Left ventricle myocardium inferior (tissue), 1 donor: ENCODE measurements around the gene TTC4. TPM values are rescaled to one million over a fixed set of nuclear protein-coding genes. Genes with fewer than 3 reads are reported as not detected.
"Not testable (repeated sequence)": the region's sequence is repeated elsewhere in the genome, so short reads cannot be mapped to it uniquely, and the experiment has no call there.

Source experiments
- DNase-seq: peaks from one replicate; pipeline ENCODE4 v3.0.0-alpha.2; 2020
- H3K27ac ChIP-seq: fragments of 200-600 bp; replicated peaks from 2 replicates; pipeline ENCODE4 v1.8.0; 2021
- H3K27me3 ChIP-seq: fragments of 200-600 bp; 2 replicates; pipeline ENCODE4 v1.8.0; 2021; ENCODE audit warnings: low read depth
- H3K36me3 ChIP-seq: fragments of 200-600 bp; 2 replicates; pipeline ENCODE4 v1.8.0; 2021
- H3K4me1 ChIP-seq: fragments of 200-600 bp; 2 replicates; pipeline ENCODE4 v1.8.0; 2021
- H3K4me3 ChIP-seq: fragments of 200-600 bp; 2 replicates; pipeline ENCODE4 v1.8.0; 2021; ENCODE audit warnings: mild to moderate bottlenecking, moderate library complexity
- H3K9me3 ChIP-seq: fragments of 200-600 bp; replicated peaks from 2 replicates; pipeline ENCODE4 v1.8.0; 2021
- intact Hi-C: fragments of 100-400 bp; cut with micrococcal nuclease; formaldehyde crosslinking; loops from one replicate; pipeline ENCODE4 v1.11.0; 2022
- total RNA-seq: library from RNA; stranded (reverse); fragmentation: NEBNext Ultra II Directional; extraction: Animal tissue kit (Norgen Biotek cat#: 25700); gene quantifications from one replicate; pipeline ENCODE4 v1.2.1, GENCODE V29; 2021
- TF ChIP-seq, protein P1 (sequence below): fragments of 200-600 bp; IDR thresholded peaks from 2 replicates; pipeline ENCODE4 v1.8.0; 2021; ENCODE audit warnings: antibody characterized with exemption, mild to moderate bottlenecking, borderline replicate concordance
- donor health status: DM: no; HTN: yes; CAD: no; lungs with severe emphysema.

Gene TTC4
- total RNA-seq, 1 donor from 2014 or later = 16.1 TPM

DNA sequence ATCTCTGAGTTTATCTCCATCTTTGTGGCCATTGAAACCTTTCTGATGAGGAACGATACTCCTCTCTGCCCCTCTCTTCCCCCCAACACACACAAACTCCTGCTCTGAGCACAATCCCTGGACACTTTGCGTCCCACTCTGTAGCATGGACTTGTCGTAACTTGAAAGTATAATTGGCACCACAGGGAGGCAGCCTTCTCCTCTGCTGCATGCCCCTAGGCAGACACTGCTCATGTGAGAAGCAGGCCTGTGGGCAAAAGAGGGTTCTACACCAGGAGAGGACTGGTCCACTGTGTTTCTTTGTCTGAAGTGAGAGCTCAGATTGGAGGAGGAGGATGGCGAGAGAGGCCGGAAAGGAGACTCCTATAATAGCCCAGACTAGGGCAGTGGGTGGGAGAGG, 52.4 kb downstream of the TTC4 start:
- intact Hi-C loops = no loop called here
- H3K27ac ChIP-seq = no peak overlapping the region
- TF ChIP-seq, protein P1, sequence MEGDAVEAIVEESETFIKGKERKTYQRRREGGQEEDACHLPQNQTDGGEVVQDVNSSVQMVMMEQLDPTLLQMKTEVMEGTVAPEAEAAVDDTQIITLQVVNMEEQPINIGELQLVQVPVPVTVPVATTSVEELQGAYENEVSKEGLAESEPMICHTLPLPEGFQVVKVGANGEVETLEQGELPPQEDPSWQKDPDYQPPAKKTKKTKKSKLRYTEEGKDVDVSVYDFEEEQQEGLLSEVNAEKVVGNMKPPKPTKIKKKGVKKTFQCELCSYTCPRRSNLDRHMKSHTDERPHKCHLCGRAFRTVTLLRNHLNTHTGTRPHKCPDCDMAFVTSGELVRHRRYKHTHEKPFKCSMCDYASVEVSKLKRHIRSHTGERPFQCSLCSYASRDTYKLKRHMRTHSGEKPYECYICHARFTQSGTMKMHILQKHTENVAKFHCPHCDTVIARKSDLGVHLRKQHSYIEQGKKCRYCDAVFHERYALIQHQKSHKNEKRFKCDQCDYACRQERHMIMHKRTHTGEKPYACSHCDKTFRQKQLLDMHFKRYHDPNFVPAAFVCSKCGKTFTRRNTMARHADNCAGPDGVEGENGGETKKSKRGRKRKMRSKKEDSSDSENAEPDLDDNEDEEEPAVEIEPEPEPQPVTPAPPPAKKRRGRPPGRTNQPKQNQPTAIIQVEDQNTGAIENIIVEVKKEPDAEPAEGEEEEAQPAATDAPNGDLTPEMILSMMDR = no peak
- no peaks in the 10 kb centered on the region for H3K27me3 ChIP-seq
- DNase-seq = no peak
- H3K9me3 ChIP-seq = no peaks in the 10 kb centered on the region
- H3K4me3 ChIP-seq = no peak overlapping the region
- peaks cover 18% of the 10 kb centered on the region for H3K4me1 ChIP-seq
- no peaks in the 10 kb centered on the region for H3K36me3 ChIP-seq

DNA sequence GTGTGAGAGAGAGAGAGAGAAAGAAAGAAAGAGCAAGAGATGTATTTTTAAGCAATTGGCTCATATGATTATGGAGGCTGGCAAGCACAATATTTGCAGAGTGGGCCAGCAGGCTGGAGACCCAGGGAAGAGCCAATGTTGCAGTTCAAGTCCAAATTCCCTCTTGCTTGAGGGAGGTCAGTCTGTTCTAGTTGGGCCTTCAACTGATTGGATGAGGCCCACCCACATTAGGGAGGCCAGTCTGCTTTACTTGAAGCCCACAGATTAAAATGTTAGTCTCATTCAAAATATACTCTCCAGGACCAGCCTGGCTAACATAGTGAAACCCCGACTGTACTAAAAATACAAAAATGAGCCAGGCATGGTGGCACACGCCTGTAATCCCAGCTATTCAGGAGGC, 57.3 kb downstream of the TTC4 start:
- no peaks in the 10 kb centered on the region for H3K9me3 ChIP-seq
- TF ChIP-seq, protein P1 = no peak
- peaks cover 11% of the 10 kb centered on the region for H3K27me3 ChIP-seq
- H3K4me1 ChIP-seq = peaks cover 6% of the 10 kb centered on the region
- intact Hi-C loops = no loop called here
- no peak overlapping the region for H3K4me3 ChIP-seq
- H3K36me3 ChIP-seq = no peaks in the 10 kb centered on the region
- no peak for DNase-seq
- H3K27ac ChIP-seq = no peak overlapping the region

DNA sequence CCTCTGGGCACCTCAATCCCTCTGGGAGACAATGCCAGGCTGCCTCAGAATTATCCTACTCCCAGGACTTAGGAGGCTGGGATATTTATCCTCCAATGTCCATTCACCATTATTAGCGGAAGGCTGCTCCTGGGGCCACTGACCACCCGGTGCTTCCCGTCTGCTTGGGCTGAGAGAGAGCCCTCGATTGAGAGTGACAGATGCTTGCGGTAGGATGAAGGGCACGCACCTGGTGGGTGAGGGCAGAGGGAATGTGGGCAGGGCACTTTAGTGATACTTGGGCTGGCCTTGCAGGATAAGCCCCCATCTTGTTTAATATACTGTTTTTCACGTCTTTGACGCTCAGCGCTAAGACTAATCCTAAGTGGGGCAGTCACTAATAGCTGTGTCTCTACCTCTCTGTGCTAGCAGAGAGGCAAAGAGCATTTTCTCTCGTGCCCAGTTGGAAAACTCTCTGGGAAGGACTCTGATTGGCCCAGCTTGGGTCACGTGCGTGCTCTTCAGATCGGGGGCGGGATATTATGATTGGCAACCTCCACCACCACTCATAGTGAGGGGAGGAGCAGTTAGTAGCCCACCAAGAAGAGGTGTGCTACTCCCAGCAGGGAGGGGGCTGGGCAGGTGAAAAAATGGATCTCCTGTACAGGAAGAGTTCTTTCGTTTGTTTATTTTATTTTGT, 59.3 kb downstream of the TTC4 start:
- Histone ChIP-seq H3K36me3 (no peaks in the 10 kb centered on the region), H3K4me1 (peaks cover 6% of the 10 kb centered on the region), H3K27me3 (peaks cover 15% of the 10 kb centered on the region), H3K4me3 (no peak overlapping the region), H3K9me3 (no peaks in the 10 kb centered on the region), H3K27ac (no peak overlapping the region)
- intact Hi-C loops = no loop called here
- TF ChIP-seq, protein P1 = no peak
- DNase-seq = no peak

DNA sequence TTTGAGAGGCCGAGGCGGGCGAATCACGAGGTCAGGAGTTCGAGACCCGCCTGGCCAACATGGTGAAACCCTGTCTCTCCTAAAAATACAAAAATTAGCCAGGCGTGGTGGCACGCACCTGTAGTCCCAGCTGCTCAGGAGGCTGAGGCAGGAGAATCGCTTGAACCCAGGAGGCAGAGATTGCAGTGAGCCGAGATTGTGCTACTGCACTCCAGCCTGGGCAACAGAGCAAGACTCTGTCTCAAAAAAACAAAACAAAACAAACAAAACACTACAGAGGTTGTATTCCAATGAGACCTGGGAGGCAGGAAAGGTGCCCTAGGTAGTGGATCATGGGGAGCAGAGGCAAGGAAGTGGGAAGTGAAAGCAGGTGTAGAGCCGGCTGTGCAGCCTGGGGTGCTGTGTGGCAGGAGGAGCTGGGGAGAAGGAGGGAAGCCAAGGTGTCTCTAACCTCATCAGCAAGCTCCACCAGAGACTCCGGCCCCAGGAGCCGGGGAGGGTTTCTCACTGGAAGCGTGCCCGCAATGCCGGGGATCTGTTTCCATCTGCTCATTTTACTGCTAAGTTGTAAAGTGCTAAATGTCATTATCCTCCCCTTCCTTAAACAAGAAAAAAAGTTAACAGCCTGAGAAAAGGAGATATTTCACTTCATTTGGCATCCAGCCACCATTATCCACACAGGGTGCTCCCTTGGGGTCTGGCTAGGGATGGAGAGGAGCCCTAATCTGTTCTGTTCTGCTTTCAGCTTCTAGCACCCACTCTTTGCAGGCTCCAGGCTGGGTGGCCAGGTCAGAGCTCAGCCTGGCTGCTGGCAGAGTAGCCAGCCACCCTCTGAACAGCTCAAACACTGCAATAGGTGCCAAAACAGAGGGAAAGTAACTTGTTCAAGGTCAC, 60.4 kb downstream of the TTC4 start:
- H3K27ac ChIP-seq, H3K9me3 ChIP-seq, intact Hi-C loops, H3K4me1 ChIP-seq, DNase-seq, H3K36me3 ChIP-seq, H3K4me3 ChIP-seq: not testable (repeated sequence)
- H3K27me3 ChIP-seq = peaks cover 27% of the 10 kb centered on the region

DNA sequence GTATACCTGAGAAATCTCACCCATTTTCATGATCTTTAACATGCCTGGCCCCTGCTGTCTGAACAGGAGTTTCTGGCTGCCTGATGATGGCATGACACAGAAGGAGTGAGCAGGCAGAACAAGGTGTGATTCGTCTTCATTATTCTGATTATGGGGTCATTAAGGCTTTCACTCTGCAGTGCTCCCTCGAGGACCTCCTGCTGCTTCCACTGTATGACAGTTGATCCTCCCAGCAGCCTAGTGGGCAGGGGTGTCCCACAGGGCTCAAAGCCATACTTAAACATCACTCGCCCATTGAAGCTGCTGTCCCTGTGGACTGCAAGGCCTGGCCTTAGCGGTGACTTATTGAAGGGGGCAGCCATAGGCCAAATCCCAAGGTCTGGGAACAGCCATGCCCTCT, 61.4 kb downstream of the TTC4 start:
- no peaks in the 10 kb centered on the region for H3K36me3 ChIP-seq
- H3K9me3 ChIP-seq = no peaks in the 10 kb centered on the region
- peaks cover 36% of the 10 kb centered on the region for H3K27me3 ChIP-seq
- H3K4me1 ChIP-seq = peaks cover 14% of the 10 kb centered on the region
- DNase-seq = no peak
- H3K4me3 ChIP-seq = no peak overlapping the region
- intact Hi-C loops = no loop called here
- TF ChIP-seq, protein P1 = no peak
- H3K27ac ChIP-seq = no peak overlapping the region

DNA sequence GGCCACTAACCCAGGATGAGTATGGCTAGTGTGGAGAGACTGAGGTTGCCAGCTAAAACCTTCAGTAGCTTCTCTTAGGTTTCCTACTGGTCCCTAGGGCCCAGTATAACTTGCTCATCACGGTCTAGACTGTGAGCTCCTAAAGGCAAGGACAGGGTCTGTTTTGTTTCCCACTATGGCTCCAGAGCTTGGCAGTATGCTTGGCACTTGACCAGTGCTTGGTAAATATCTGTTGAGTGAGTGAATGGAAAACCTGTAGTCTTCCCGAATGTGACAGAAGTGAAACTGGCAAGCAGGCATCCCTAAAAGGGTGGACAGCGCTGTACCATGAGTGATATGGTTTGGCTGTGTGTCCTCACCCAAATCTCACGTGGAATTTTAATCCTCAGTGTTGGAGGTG, 61.8 kb downstream of the TTC4 start:
- intact Hi-C loops = no loop called here
- no peak for DNase-seq
- H3K27me3 ChIP-seq = peaks cover 40% of the 10 kb centered on the region
- no peak overlapping the region for H3K4me3 ChIP-seq
- H3K27ac ChIP-seq = no peak overlapping the region
- H3K36me3 ChIP-seq = no peaks in the 10 kb centered on the region
- H3K9me3 ChIP-seq = no peaks in the 10 kb centered on the region
- H3K4me1 ChIP-seq = peaks cover 14% of the 10 kb centered on the region
- TF ChIP-seq, protein P1 = no peak
